Natural killer cell (primary cell): ENCODE results near the gene ABHD14A. TPM values are rescaled to one million over a fixed set of nuclear protein-coding genes. Genes with fewer than 3 reads are reported as not detected.
"Not testable (repeated sequence)": the region's sequence is repeated elsewhere in the genome, so short reads cannot be mapped to it uniquely, and the experiment has no call there.

Experiments
- ATAC-seq, 3 donors: fragments of 150-1000 bp in 2 of 3; fragments of 200-7000 bp in 1 of 3; cut with Tn5 transposase; 1 replicate in 1 of 3; 2 replicates in 2 of 3; pipeline ENCODE4 v1.10.0; 2021; ENCODE audit warnings: mild to moderate bottlenecking in 2 of 3, moderate library complexity in 2 of 3
- DNase-seq, 2 donors: peaks; one replicate each; pipeline versions ENCODE4 v3.0.0 to v3.0.0-alpha.2; 2013 to 2021; ENCODE audit warnings: mixed read lengths in 1 of 2
- H3K27ac ChIP-seq: one replicate; pipeline ENCODE4 v1.5.1; 2013; ENCODE audit warnings: mild to moderate bottlenecking, low read length
- H3K27me3 ChIP-seq: one replicate; pipeline ENCODE4 v1.6.1; 2013; ENCODE audit warnings: low read length; ENCODE audit not compliant: control insufficient read depth, insufficient read depth
- H3K36me3 ChIP-seq: one replicate; pipeline ENCODE4 v1.6.1; 2013; ENCODE audit warnings: low read length; ENCODE audit not compliant: control insufficient read depth, insufficient read depth
- H3K4me1 ChIP-seq: one replicate; pipeline ENCODE4 v1.6.1; 2013; ENCODE audit warnings: low read length; ENCODE audit not compliant: control insufficient read depth, insufficient read depth
- H3K4me3 ChIP-seq: one replicate; pipeline ENCODE4 v1.5.1; 2013; ENCODE audit warnings: low read length
- H3K9me3 ChIP-seq: one replicate; pipeline ENCODE4 v1.6.1; 2013; ENCODE audit warnings: low read length; ENCODE audit not compliant: control insufficient read depth, insufficient read depth
- H3K27ac Mint-ChIP-seq, 2 donors: one replicate each; pipeline ENCODE4 v1.8.0; 2022; ENCODE audit warnings: mild to moderate bottlenecking in 2 of 2, mixed read lengths in 2 of 2, moderate library complexity in 1 of 2
- H3K27me3 Mint-ChIP-seq, 2 donors: one replicate each; pipeline ENCODE4 v1.8.0; 2022; ENCODE audit warnings: low read depth in 2 of 2, mixed read lengths in 2 of 2
- H3K36me3 Mint-ChIP-seq: one replicate; pipeline ENCODE4 v1.8.0; 2022; ENCODE audit warnings: mixed read lengths
- H3K4me1 Mint-ChIP-seq, 2 donors: one replicate each; pipeline ENCODE4 v1.8.0; 2022; ENCODE audit warnings: mixed read lengths in 2 of 2
- H3K4me3 Mint-ChIP-seq: one replicate; pipeline ENCODE4 v1.8.0; 2022; ENCODE audit warnings: mild to moderate bottlenecking, moderate library complexity, mixed read lengths
- H3K9me3 Mint-ChIP-seq, 2 donors: one replicate each; pipeline ENCODE4 v1.8.0; 2022; ENCODE audit warnings: mixed read lengths in 2 of 2
- WGBS: methylation state at CpG from one replicate; pipeline ENCODE4 v1.1.7; 2013; ENCODE audit warnings: missing lambda C conversion rate; ENCODE audit not compliant: insufficient coverage; 5-methylcytosine and 5-hydroxymethylcytosine counted together
- intact Hi-C: fragments of 100-400 bp; cut with micrococcal nuclease; formaldehyde crosslinking; loops from one replicate; pipeline ENCODE4 v1.14.2; 2022
- total RNA-seq, 4 donors: library from RNA; stranded (reverse); fragments of 120-200 nt in 1 of 4; gene quantifications; one replicate each; pipeline versions ENCODE4 v1.2.3 to v1.2.4, GENCODE V29; 2013 to 2022
- TF ChIP-seq, protein P1 (sequence below): fragments of 200-600 bp; IDR thresholded peaks from one replicate; pipeline ENCODE4 v1.8.0; 2022; ENCODE audit warnings: antibody characterized with exemption

Gene ABHD14A
- total RNA-seq, 3 donors from 2014 or later (not counting 1 experiment from before 2014, with no cell fraction given) = 12.0 to 14.7 (median 13.4) TPM

DNA sequence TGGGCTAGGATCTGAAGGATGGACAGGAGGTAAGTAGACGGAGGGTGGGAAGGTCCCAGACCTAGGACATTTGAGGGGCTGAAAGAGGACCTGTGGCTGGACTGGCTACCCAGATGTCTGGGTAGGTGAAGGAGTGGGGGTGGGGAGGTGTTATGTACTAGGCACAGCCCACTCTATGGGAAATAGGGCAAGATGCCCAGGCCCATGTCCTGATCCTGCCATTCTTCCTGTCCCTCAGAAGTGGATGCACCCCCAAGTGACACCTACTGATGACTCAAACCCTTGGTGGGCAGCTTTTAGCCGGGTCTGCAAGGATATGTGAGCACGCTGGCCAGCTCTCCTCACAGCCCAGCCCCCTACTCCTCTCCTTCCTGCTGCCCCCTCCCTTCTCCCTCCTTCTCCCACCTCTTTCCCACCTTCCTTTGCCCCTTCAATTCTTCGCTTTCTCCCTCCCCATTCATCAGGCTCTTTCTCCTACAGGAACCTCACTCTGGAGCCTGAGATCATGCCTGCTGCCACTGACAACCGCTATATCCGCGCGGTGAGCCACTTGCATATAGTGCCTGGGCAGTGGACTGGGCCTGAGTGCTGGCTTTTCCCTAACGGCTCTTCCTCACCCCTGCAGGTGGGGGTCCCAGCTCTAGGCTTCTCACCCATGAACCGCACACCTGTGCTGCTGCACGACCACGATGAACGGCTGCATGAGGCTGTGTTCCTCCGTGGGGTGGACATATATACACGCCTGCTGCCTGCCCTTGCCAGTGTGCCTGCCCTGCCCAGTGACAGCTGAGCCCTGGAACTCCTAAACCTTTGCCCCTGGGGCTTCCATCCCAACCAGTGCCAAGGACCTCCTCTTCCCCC is 13.7 kb downstream of the ABHD14A start:
- H3K36me3 ChIP-seq = peaks cover 9% of the 10 kb centered on the region
- Mint-ChIP-seq H3K27ac (peak overlapping the region in 1 of 2 donors; percentile 46), H3K36me3 (no peaks in the 10 kb centered on the region), H3K4me3 (no peak overlapping the region), H3K4me1 (peaks cover 8 to 22% of the 10 kb centered on the region in 2 donors), H3K27me3 (no peaks in the 10 kb centered on the region), H3K9me3 (no peaks in the 10 kb centered on the region)
- no peaks in the 10 kb centered on the region for H3K9me3 ChIP-seq
- no peak overlapping the region for H3K4me3 ChIP-seq
- no peak for ATAC-seq
- H3K27me3 ChIP-seq = no peaks in the 10 kb centered on the region
- H3K4me1 ChIP-seq = peaks cover 6% of the 10 kb centered on the region
- no peak for DNase-seq
- TF ChIP-seq, protein P1, sequence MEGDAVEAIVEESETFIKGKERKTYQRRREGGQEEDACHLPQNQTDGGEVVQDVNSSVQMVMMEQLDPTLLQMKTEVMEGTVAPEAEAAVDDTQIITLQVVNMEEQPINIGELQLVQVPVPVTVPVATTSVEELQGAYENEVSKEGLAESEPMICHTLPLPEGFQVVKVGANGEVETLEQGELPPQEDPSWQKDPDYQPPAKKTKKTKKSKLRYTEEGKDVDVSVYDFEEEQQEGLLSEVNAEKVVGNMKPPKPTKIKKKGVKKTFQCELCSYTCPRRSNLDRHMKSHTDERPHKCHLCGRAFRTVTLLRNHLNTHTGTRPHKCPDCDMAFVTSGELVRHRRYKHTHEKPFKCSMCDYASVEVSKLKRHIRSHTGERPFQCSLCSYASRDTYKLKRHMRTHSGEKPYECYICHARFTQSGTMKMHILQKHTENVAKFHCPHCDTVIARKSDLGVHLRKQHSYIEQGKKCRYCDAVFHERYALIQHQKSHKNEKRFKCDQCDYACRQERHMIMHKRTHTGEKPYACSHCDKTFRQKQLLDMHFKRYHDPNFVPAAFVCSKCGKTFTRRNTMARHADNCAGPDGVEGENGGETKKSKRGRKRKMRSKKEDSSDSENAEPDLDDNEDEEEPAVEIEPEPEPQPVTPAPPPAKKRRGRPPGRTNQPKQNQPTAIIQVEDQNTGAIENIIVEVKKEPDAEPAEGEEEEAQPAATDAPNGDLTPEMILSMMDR = no peak
- WGBS = 82% methylated on average over 15 of the region's 15 CpGs
- H3K27ac ChIP-seq = no peak overlapping the region
- intact Hi-C loops = no loop called here

DNA sequence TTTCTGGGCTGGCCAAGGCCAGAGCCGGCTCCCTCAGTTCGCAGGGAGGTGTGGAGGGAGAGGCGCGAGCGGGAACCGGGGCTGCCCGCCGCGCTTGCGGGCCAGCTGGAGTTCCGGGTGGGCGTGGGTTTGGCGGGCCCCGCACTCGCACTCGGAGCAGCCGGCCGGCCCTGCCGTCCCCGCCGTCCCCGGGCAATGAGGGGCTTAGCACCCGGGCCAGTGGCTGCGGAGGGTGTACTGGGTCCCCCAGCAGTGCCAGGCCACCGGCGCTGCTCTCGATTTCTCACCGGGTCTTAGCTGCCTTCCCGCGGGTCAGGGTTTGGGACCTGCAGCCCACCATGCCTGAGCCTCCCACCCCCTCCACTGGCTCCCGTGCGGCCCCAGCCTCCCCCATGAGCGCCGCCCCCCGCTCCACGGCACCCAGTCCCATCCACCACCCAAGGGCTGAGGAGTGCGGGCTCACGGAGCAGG is 15.7 kb downstream of the ABHD14A start:
- Histone ChIP-seq H3K36me3 (peaks cover 22% of the 10 kb centered on the region), H3K4me1 (peaks cover 16% of the 10 kb centered on the region)
- H3K27ac ChIP-seq, H3K27me3 Mint-ChIP-seq, H3K4me3 ChIP-seq, H3K27ac Mint-ChIP-seq, H3K9me3 Mint-ChIP-seq, H3K4me3 Mint-ChIP-seq, H3K27me3 ChIP-seq, H3K9me3 ChIP-seq, ATAC-seq, intact Hi-C loops, H3K36me3 Mint-ChIP-seq, DNase-seq: not testable (repeated sequence)
- 96% methylated on average over 36 of the region's 38 CpGs for WGBS
- H3K4me1 Mint-ChIP-seq = peaks cover 19 to 37% of the 10 kb centered on the region in 2 donors

DNA sequence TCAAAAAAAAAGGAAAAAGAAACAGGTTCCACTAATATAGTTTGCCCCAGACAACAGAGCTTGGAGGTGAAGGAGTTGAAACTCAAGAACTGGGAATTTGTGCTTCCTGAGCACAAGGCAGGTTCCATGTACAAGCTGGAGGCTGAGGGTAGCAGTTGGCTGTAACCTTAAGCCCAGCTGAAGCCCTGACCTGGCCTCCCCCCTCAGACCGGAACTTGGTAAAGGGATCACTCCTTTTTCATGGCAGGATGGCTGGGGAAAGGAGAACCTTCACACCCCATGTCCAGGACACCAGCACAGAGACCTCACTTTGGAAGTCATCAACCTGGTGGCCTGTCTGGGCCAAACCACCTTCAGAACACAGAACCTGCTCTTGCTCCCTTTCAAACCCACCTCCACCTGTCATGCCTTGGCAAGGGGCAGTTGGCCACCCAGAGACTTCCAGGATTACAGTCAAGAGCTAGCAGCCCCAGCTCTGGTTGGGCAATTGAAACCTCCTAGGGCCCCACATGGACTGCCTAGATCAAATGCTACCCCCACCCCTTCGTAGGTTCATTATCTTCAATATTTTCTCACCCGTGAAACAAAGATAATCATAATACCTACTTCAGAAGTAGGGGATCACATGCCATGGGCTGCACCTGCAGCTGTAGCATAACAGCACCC is 17.3 kb downstream of the ABHD14A start:
- H3K4me1 Mint-ChIP-seq = peaks cover 23 to 42% of the 10 kb centered on the region in 2 donors
- H3K36me3 Mint-ChIP-seq = no peaks in the 10 kb centered on the region
- H3K27ac Mint-ChIP-seq = no peak overlapping the region
- Histone ChIP-seq H3K27me3 (no peaks in the 10 kb centered on the region), H3K9me3 (no peaks in the 10 kb centered on the region), H3K4me3 (no peak overlapping the region), H3K36me3 (peaks cover 22% of the 10 kb centered on the region), H3K27ac (no peak overlapping the region), H3K4me1 (peaks cover 20% of the 10 kb centered on the region)
- TF ChIP-seq, protein P1 = no peak
- ATAC-seq = no peak
- WGBS = 98% methylated on average over 3 of the region's 3 CpGs
- no peaks in the 10 kb centered on the region for H3K27me3 Mint-ChIP-seq
- intact Hi-C loops = no loop called here
- H3K9me3 Mint-ChIP-seq = no peaks in the 10 kb centered on the region
- H3K4me3 Mint-ChIP-seq = no peak overlapping the region
- no peak for DNase-seq

GRCh38 chr3:51993657-51994056 is 18.8 kb downstream of the ABHD14A start:
- H3K27ac ChIP-seq, H3K4me3 Mint-ChIP-seq: not testable (repeated sequence)
- intact Hi-C loops = loop anchor here (2.0 kb wide), 1 partner anchor 19 kb away; the partner anchor contains the start of genes ABHD14A and ABHD14B

More at GRCh38 chr3:51993657-51994056, 18.8 kb downstream of the ABHD14A start:
- ATAC-seq, DNase-seq, H3K9me3 ChIP-seq, H3K27me3 Mint-ChIP-seq, H3K36me3 Mint-ChIP-seq, H3K27me3 ChIP-seq, H3K4me3 ChIP-seq, H3K9me3 Mint-ChIP-seq: not testable (repeated sequence)
- peaks cover 20% of the 10 kb centered on the region for H3K4me1 ChIP-seq
- 80% methylated on average over 4 of the region's 13 CpGs for WGBS
- Mint-ChIP-seq H3K27ac (peak overlapping the region; percentile 98 to 100), H3K4me1 (peaks cover 23 to 37% of the 10 kb centered on the region in 2 donors)
- H3K36me3 ChIP-seq = peaks cover 22% of the 10 kb centered on the region
